NCI-H2227 (cell line): ENCODE measurements around the gene RFLNA.

Experiments
- DNase-seq: peaks from one replicate; lab custom pipeline; 2025; ENCODE audit not compliant: unreplicated experiment; lab: John Stamatoyannopoulos, UW

The RFLNA gene

DNA sequence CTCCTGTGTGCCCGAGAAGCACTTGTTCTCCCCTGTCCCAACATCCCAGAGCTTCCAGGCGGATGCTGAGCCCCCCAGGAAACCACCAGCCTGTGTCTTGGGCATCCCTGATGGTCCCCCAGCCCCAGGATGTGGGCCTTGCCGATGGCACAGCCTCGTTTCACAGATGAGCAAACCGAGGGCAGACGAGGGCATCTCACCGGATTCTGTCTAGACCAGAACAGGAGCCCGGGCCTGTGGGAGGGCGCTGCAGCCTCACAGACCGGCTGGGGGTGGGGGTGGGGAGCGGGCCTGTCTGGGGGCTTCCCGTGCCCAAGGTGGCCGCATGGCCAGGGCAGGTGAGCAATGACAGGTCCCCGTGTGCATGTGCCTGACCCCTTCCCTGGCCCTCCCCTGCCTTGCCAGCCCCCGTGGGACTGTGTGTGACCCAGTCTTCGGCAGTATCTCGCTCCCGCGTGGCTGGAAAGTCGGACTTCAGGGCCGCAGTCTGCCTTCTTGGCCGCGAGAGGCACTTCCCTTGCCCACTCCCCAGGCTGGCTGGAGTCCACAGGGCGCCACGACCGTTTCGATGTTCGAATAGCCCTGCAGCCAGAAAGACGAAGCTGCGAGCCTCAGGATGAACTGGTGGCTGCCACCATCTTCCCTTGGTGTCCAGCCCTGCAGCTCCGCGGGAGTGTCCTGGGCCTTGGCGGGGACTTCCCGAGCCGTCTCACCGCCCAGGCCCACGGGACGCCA lies 8.9 kb downstream of the RFLNA start:
- DNase-seq: no peak

DNA sequence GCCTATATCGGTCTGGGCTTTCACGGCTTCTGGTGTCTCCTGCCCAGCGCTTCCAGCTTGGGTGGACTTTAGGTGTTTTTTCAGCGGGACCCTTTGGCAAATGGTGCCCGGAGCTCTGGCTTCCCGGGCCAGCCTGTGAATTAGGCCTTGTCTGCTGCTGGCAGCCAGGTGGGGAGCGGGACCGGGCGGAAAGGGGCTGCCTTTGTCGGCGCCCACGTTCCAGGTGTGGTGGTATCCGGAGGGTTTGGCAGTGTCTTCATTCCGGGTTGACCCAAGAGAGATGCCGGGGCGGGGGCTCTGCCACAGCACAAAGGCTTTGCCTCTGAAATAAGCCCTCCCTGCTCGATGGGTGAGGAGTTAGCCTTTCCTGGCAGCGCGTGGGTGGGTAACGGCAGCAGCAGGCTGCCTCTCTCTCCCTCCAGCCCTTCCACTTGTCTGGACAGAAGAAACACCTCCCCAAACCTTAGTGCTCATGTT lies 9.5 kb downstream of the RFLNA start:
- no peak for DNase-seq

DNA sequence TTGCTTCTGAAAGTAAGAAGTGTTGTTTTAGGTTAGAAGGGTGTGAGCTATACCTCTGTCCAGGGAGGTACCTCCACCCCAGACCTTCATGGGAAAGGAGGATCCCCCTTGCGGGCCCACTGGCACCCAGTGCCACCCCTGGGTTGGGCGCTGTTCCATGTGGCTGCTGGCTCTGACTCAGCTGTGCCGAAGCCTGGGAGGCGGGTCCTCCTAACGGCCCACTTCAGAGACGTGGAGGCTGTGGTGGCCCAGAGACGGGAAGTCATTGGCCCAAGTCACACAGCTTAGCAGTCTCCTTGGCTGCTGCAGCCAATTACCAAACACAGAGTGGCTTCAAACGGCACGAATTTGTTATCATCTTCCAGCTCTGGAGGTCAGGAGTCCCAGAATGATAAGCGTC lies 10.2 kb downstream of the RFLNA start:
- DNase-seq: no peak

- no peak for DNase-seq
These were observed 11.1 kb downstream of the RFLNA start for GRCh38 chr12:124305776-124306685.

DNA sequence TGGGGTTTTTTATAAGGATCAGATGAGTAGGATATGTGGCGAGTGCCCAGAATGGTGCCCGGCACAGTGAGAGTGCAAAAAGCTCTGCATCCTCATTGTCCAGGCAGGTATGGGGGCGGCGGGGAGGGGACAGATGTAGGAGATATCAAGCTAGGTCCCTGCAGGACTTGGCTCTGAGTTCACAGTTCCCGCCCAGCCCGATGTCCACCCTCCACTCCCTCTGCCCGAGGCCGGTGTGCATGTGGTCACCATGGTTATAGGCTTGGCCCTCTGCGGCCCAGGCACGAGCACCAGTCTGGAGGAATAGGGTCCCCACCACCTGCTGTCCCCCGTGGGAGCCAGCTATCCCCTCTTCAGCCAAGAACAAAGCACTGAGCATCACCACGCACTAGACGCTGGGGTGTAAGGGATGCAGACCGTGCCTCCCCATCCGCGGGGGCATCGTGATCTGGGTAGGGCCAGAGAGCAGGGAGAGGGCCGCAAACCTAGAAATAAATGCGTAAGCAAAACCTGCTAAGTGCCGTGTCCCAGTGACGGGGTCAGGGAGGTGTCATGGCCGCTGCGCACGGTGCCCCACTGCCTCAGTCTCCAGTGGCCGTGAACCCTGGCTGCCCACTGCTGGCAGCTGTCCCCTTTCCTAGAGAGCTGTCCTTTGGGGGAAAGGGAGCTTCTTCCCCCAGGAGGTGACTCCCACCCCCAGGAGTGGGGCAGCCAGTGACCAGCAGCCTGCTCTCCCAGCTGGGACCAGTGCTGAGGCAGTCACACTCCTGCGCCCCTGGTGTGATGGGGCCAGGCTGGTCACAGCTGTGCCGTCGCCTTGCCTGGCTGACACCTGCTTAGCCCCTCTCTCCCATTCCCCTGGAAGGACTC lies 12.0 kb downstream of the RFLNA start:
- no peak for DNase-seq

DNA sequence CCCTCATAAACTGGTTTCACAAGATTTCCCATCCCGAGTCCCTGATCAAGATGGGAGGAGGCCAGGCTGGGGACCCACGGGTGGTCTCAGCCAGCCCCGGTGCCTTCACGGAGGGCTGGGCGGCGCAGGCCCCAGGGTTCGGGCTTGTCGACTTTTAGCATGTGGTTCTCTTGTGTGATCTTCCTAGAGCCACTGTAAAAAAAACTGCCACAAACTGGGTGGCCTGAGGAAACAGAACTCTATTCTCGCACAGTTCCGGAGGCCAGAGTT lies 12.6 kb downstream of the RFLNA start:
- no peak for DNase-seq

DNA sequence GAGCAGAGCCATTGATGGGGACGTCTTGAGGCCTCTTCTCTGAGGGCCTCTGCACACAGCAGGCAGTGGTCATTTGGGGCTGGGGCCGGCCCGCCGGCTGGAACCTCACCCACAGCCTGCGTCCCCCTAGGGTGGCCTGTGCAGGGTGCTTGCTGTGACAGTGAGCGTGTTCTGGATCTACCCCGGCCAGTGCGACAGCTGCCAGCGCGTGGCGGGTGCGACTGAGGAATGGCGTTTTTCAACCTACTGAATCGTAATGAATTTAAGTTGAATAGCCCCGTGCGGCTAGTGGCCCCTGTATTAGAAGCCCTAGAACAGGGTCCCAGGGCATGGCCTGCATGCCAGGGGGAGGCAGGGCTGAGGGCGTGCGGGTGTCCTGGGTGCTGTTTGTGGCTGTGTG lies 13.8 kb downstream of the RFLNA start:
- DNase-seq: no peak

- no peak for DNase-seq
These were observed 14.3 kb downstream of the RFLNA start for GRCh38 chr12:124309231-124309630.

DNA sequence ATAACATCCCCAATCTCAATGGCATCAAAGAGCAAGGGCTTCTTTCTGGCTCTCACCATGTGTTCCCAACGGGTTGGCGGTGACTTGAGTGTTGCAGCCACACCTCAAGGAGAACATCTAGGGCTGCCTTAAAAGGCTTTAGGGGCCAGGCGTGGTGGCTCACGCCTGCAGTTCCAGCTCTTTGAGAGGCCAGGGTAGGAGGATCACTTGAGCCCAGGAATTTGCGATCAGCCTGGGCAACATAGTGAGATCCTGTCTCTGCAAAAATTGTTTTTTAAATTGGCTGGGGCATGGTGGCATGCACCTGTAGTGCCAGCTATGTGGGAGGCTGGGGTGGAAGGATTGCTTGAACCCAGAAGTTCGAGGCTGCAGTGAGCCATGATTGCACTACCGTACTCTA lies 14.9 kb downstream of the RFLNA start:
- DNase-seq: no peak

DNA sequence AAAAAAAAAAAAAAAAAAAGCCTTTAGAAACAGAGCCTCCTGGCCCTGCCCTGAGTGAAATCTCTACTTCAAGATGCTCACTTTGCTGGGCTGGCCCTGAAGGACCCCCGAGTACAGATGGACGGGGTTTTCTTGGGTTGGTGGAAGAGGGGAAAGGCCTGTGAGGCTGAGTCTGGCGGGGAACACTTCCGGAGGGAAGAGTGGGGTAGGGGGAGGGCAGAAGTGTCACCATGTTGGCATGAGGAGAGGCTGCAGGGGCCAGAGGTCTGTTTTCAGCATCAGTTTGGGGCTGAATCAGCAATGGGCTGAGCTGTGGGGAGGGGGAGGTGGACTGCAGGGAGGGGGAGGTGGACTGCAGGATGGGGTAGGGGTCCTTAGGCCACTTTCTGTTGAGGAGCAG lies 15.3 kb downstream of the RFLNA start:
- DNase-seq: no peak

- no peak for DNase-seq
These were observed 15.9 kb downstream of the RFLNA start for GRCh38 chr12:124310785-124311184.

- DNase-seq: no peak
These were observed 16.6 kb downstream of the RFLNA start for GRCh38 chr12:124311292-124312109.

DNA sequence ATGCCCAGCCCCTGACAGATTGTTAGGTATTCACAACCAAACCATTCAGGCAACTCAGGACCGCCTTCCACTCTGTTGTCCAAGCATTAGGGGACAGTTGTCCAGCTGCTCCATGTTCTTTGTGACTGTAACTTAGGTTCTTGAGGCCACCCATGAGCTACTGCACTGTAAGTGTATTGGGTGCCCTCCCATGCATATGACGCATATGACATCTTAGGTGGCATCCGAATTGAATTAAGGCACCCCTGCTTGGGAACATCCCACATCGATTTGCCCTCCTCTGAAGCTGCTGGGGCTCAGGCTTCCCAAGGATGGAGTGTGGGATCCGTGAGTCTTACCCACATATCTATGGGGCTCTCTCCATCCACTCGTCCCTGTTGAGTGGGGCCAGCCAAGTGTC lies 17.7 kb downstream of the RFLNA start:
- no peak for DNase-seq

GRCh38 chr12:124314207-124314606 lies 19.3 kb downstream of the RFLNA start:
- DNase-seq: no peak

- DNase-seq: no peak
These were observed 19.9 kb downstream of the RFLNA start for GRCh38 chr12:124314766-124315165.

GRCh38 chr12:124315372-124316044 lies 20.6 kb downstream of the RFLNA start:
- DNase-seq: no peak

DNA sequence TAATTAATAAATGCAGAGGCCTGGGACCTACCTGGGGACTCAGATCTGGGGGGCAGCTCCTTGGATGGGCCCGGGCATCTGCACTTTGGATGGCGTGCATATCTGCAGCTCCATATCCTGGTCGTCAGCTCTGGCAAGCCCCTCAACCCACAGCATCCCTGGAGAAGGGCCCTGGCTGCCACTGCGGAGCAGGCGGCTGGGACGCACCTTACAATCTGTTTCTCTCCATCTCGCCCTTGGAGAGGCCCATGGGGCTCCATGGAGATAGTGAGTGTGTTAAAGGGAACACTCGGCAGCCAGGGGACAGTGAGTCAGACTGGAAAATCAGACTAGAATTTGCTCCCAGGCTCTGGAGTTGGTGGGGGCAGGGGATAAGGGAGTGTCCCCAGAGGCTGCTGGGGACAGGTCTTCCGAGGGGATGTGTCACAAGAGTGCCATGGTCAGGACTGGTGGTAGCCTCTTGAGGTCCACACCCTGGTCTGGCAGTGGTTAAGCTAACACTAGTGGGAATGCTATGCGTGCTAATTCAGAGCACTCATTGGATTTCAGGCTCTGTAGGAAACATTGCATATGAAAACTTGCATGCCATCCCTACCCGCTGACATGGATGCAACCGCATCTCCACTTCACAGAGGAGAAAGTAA lies 21.5 kb downstream of the RFLNA start:
- DNase-seq: no peak

GRCh38 chr12:124317400-124317799 lies 22.5 kb downstream of the RFLNA start:
- DNase-seq: peak; percentile 56

DNA sequence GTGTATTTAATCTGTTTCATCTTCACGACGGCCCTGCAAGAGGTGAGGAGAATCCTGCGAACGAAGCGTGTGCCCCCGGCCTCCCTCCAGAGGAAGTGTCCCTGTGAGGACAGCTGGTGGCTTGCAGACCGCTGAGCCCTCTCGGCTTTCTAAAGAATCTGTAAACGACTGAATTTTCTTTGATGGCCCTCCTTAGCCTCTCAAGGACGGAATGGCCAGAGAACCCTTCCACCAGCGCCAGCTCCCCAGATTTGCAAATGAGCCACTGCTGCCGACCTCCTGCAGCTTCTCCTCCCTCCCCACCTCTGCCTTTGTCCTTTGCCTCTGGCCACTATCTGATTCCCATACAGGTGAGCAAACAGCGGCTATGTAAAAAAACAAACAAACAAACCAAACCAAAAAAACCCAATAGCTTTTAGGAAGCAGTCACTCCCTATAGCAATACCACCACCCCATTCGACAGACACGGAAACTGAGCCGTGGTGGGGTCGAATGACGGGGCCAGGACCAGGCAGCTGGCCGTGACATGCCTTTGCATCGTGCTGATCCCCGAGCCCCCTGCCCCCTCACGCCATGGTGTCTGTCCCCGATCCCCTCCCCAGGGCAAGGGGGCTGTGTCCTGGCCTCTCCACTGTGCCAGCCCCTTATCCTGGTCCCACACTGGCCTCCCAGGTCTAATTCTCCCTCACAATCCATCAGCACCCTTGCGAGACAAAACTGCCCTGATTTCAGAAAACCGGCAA lies 23.6 kb downstream of the RFLNA start:
- no peak for DNase-seq
